Adrenal gland (tissue), 12 donors: Measurements from ENCODE around the gene RNF125. TPM values are rescaled to one million over a fixed set of nuclear protein-coding genes. Genes with fewer than 3 reads are reported as not detected.

Experiments used
- DNase-seq, 7 donors: peaks; one replicate each; pipeline ENCODE4 v3.0.0-alpha.2; 2019 to 2020
- H3K27ac ChIP-seq, 5 donors: fragments of 200-600 bp; sonication (generic) in 4 of 5; 1 replicate in 3 of 5; 2 replicates in 2 of 5; pipeline versions ENCODE4 v1.5.1 to v1.8.0; 2016 to 2020; ENCODE audit warnings: mild to moderate bottlenecking in 1 of 5
- H3K27me3 ChIP-seq: fragments of 200-600 bp; 2 replicates; pipeline ENCODE4 v1.8.0; 2021
- H3K36me3 ChIP-seq, 2 donors: fragments of 200-600 bp; replicated peaks in 1 of 2; 1 replicate in 1 of 2; 2 replicates in 1 of 2; pipeline versions ENCODE4 v1.5.1 to v1.8.0; 2018 to 2022
- H3K4me1 ChIP-seq, 2 donors: fragments of 200-600 bp; replicated peaks in 1 of 2; 1 replicate in 1 of 2; 2 replicates in 1 of 2; pipeline versions ENCODE4 v1.5.1 to v1.8.0; 2018 to 2021
- H3K4me3 ChIP-seq, 4 donors: fragments of 200-600 bp; sonication (generic) in 3 of 4; one replicate each; pipeline ENCODE4 v1.5.1; 2016 to 2018
- H3K9me3 ChIP-seq, 3 donors: fragments of 200-600 bp; sonication (generic) in 1 of 3; replicated peaks in 1 of 3; 1 replicate in 2 of 3; 2 replicates in 1 of 3; pipeline versions ENCODE4 v1.5.1 to v1.8.0; 2016 to 2021
- POLR2A ChIP-seq, 2 donors: fragments of 450-650 bp; IDR thresholded peaks; one replicate each; pipeline ENCODE4 v1.6.1; 2017; ENCODE audit warnings: antibody characterized with exemption in 2 of 2, mild to moderate bottlenecking in 2 of 2, moderate library complexity in 1 of 2
- WGBS, 4 donors: extraction: QIAGEN DNeasy Blood & Tissue Kit in 2 of 4; methylation state at CpG; one replicate each; pipeline versions ENCODE4 v1.1.5 to v1.1.7; 2013 to 2017; 5-methylcytosine and 5-hydroxymethylcytosine counted together
- intact Hi-C, 2 donors: fragments of 100-400 bp; cut with DNase I; formaldehyde crosslinking; loops; one replicate each; pipeline versions ENCODE4 v1.14.1 to v1.15.0; 2022 to 2023
- polyA plus RNA-seq, 3 donors: library from polyadenylated mRNA; stranded (reverse); fragments of 200-250 nt in 2 of 3; fragments of 350-450 nt in 1 of 3; fragmentation: Illumina TruSeq in 1 of 3; extraction: RNeasy Lipid Tissue Mini Kit (QIAGEN cat#74804) in 1 of 3; gene quantifications; one replicate each; pipeline ENCODE4 v1.2.3, GENCODE V29; 2013 to 2014
- total RNA-seq, 9 donors: library from RNA; depleted of rRNA in 4 of 9; stranded (reverse); fragments of >200 nt in 4 of 9; fragments of 120-200 nt in 1 of 9; fragmentation: NEBNext Ultra II Directional in 1 of 9; extraction: Animal tissue kit (Norgen Biotek cat#: 25700) in 1 of 9; gene quantifications; one replicate each; pipeline versions ENCODE4 v1.1.0 to v1.2.4, GENCODE V29; 2013 to 2023
- TF ChIP-seq, protein P1 (sequence below), 6 experiments: fragments of 450-650 bp in 4 of 6; fragments of 200-600 bp in 2 of 6; sonication (generic) in 1 of 6; IDR thresholded peaks; 1 replicate in 5 of 6; 2 replicates in 1 of 6; pipeline versions ENCODE4 v1.5.1 to v1.8.0; 2016 to 2021; ENCODE audit warnings: antibody characterized with exemption in 6 of 6, mild to moderate bottlenecking in 2 of 6, moderate library complexity in 1 of 6
- donor health status: healthy with polysubstance abuse.
- donor health status: Bipolar disorder and iron deficiency.
- donor health status: DM: yes; HTN: yes; CAD: no.
- donor health status: DM: no; HTN: no; CAD: no.
- donor health status: DM: no; HTN: no; CAD: no.
- donor health status: DM: yes; HTN: yes; CAD: no.

Gene RNF125
- total and polyA plus RNA-seq, 12 donors, result 0.44 to 7.9 (median 2.0) TPM

DNA sequence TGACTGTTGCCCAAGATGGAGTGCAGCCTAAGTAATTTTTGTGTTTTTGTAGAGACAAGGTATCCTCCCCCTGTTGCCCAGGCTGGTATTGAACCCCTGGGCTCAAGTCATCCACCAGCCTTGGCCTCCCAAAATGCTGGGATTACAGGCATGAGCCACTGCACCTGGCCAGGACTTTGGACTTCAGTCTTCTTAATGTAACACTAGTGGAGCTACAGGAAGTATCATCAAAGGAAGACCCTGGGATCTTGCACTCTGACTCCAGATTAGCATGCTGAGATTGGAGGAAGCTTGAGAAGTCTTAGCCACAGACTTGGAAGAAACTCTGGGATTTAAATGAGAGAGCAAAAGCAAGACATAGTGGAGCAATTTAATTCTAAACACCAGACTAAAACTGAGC lies 37.8 kb upstream of the RNF125 start:
- TF ChIP-seq, protein P1, sequence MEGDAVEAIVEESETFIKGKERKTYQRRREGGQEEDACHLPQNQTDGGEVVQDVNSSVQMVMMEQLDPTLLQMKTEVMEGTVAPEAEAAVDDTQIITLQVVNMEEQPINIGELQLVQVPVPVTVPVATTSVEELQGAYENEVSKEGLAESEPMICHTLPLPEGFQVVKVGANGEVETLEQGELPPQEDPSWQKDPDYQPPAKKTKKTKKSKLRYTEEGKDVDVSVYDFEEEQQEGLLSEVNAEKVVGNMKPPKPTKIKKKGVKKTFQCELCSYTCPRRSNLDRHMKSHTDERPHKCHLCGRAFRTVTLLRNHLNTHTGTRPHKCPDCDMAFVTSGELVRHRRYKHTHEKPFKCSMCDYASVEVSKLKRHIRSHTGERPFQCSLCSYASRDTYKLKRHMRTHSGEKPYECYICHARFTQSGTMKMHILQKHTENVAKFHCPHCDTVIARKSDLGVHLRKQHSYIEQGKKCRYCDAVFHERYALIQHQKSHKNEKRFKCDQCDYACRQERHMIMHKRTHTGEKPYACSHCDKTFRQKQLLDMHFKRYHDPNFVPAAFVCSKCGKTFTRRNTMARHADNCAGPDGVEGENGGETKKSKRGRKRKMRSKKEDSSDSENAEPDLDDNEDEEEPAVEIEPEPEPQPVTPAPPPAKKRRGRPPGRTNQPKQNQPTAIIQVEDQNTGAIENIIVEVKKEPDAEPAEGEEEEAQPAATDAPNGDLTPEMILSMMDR (IDR thresholded peaks at IDR 0.05), result no peak
- no peak for TF ChIP-seq POLR2A (IDR thresholded peaks at IDR 0.05)
- no peak overlapping the region for H3K4me3 ChIP-seq
- no peaks in the 10 kb centered on the region for H3K4me1 ChIP-seq
- intact Hi-C loops, result no loop called here
- no peaks in the 10 kb centered on the region for H3K36me3 ChIP-seq
- no peak for DNase-seq
- H3K27me3 ChIP-seq, result no peaks in the 10 kb centered on the region
- H3K9me3 ChIP-seq, result no peaks in the 10 kb centered on the region
- H3K27ac ChIP-seq, result no peak overlapping the region

DNA sequence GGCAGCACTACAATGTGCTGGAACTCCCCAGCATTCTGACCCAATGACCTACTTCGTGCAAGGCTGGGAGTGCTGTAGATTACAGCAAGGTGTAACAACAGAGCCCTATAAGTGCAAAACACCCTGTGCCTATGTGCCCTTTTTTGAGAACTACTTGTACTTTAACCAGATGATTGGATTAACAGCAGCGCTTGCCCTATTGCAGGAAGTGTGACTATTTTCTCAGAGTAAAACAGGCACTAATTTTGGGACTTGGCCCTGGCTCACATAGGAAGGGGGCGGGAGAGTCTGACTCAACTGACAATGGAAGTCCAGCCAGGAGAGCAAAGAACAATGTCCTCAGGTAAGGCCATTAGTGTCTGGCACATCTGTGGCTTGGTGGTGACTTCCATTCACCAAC lies 35.6 kb upstream of the RNF125 start:
- no peak for DNase-seq
- Histone ChIP-seq H3K4me3 (no peak overlapping the region), H3K4me1 (no peaks in the 10 kb centered on the region), H3K36me3 (no peaks in the 10 kb centered on the region), H3K27me3 (no peaks in the 10 kb centered on the region), H3K27ac (no peak overlapping the region), H3K9me3 (no peaks in the 10 kb centered on the region)
- intact Hi-C loops, result no loop called here
- 85 to 87% (median 86%) methylated on average over 3 of the region's 3 CpGs for WGBS, 4 donors
- TF ChIP-seq, protein P1 (IDR thresholded peaks at IDR 0.05), result no peak
- TF ChIP-seq POLR2A (IDR thresholded peaks at IDR 0.05), result no peak

DNA sequence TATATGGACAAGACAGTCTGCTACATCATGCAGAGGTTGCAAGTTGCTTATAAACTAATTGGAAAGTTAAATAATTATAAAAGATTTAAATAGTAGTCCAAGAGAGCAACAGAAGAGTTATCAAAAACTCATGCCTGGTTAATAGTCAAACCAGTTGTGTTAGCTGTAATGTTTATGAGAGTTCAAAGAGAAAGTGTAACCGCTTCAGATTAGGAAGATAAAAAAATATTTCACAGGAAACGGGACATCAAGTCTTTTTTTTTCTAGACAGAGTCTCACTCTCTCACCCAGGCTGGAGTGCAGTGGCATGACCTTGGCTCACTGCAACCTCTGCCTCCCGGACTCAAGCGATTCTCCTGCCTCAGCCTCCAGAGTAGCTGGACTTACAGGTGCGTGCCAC lies 34.6 kb upstream of the RNF125 start:
- H3K27ac ChIP-seq, result no peak overlapping the region
- intact Hi-C loops, result no loop called here
- no peaks in the 10 kb centered on the region for H3K9me3 ChIP-seq
- no peaks in the 10 kb centered on the region for H3K27me3 ChIP-seq
- no peak for TF ChIP-seq POLR2A (IDR thresholded peaks at IDR 0.05)
- TF ChIP-seq, protein P1 (IDR thresholded peaks at IDR 0.05), result no peak
- H3K36me3 ChIP-seq, result no peaks in the 10 kb centered on the region
- no peaks in the 10 kb centered on the region for H3K4me1 ChIP-seq
- WGBS, 4 donors, result 75 to 82% (median 78%) methylated on average over 5 of the region's 5 CpGs
- no peak overlapping the region for H3K4me3 ChIP-seq
- no peak for DNase-seq

DNA sequence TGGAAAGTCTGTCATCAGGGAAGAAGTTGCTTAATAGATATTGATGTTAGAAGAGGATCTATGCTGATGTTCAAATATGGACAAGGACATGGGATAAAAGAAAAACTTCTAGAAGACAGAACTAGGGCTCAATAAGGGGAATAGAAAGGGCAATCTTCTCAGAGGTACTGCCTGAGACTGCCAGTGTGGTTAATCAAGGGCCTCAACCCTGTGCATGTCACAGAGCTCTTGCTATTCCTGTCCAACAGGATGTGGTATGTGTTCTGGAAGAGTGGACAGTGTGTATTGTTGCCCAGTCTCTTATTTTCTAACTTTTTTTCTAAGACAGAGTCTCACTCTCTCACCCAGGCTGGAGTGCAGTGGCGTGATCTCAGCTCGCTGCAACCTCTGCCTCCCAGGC lies 27.8 kb upstream of the RNF125 start:
- no peaks in the 10 kb centered on the region for H3K27me3 ChIP-seq
- H3K4me3 ChIP-seq, result no peak overlapping the region
- no peaks in the 10 kb centered on the region for H3K4me1 ChIP-seq
- intact Hi-C loops, result no loop called here
- no peak overlapping the region for H3K27ac ChIP-seq
- H3K36me3 ChIP-seq, result no peaks in the 10 kb centered on the region
- DNase-seq, result no peak
- 82 to 94% (median 86%) methylated on average over 2 of the region's 2 CpGs for WGBS, 4 donors
- TF ChIP-seq, protein P1 (IDR thresholded peaks at IDR 0.05), result no peak
- no peak for TF ChIP-seq POLR2A (IDR thresholded peaks at IDR 0.05)
- H3K9me3 ChIP-seq, result no peaks in the 10 kb centered on the region
